ENCODE data around the gene MLXIP. TPM values are rescaled to one million over a fixed set of nuclear protein-coding genes. Genes with fewer than 3 reads are reported as not detected.

MLXIP gene
- total and polyA plus RNA-seq, 2 donors from 2014 or later, result 10.9 to 67.6 TPM

DNA sequence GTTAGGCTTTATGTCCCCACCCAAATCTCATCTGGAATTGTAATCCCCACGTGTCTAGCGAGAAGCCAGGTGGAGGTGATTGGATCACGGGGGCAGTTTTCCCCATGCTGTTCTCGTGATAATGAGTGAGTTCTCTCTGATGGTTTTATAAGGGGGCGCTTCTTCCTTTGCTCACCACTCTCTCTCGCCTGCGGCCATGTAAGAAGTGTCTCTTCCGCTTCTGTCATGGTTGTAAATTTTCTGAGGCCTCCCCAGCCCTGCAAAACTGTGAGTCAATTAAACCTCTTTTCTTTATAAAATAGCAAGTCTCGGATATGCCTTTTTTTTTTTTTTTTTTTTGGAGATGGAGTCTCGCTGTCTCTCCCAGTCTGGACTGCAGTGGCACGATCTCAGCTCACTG lies 82.2 kb downstream of the MLXIP start:
- Histone ChIP-seq H3K27ac (ENCODE audit: low read depth in 2 of 2, low read length in 2 of 2) (no peak overlapping the region), H3K36me3 (ENCODE audit: control insufficient read depth in 2 of 3, insufficient read depth in 3 of 3, low read length in 3 of 3) (no peaks in the 10 kb centered on the region), H3K9ac (ENCODE audit: low read length in 3 of 3) (no peak overlapping the region), H3K4me1 (ENCODE audit: control insufficient read depth in 2 of 3, insufficient read depth in 2 of 3, low read depth in 1 of 3, low read length in 3 of 3) (no peaks in the 10 kb centered on the region), H3K4me3 (ENCODE audit: low read length in 3 of 3) (no peak overlapping the region), H3K27me3 (ENCODE audit: control insufficient read depth, insufficient read depth, low read length) (no peaks in the 10 kb centered on the region), H3K9me3 (ENCODE audit: control insufficient read depth in 2 of 3, insufficient read depth in 1 of 3, low read length in 3 of 3) (no peaks in the 10 kb centered on the region)
- FAIRE-seq (no peak), DNase-seq (no peak)
- intact Hi-C loops (cut with DNase I), result no loop called here
- TF ChIP-seq, protein P1, sequence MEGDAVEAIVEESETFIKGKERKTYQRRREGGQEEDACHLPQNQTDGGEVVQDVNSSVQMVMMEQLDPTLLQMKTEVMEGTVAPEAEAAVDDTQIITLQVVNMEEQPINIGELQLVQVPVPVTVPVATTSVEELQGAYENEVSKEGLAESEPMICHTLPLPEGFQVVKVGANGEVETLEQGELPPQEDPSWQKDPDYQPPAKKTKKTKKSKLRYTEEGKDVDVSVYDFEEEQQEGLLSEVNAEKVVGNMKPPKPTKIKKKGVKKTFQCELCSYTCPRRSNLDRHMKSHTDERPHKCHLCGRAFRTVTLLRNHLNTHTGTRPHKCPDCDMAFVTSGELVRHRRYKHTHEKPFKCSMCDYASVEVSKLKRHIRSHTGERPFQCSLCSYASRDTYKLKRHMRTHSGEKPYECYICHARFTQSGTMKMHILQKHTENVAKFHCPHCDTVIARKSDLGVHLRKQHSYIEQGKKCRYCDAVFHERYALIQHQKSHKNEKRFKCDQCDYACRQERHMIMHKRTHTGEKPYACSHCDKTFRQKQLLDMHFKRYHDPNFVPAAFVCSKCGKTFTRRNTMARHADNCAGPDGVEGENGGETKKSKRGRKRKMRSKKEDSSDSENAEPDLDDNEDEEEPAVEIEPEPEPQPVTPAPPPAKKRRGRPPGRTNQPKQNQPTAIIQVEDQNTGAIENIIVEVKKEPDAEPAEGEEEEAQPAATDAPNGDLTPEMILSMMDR (IDR thresholded peaks at IDR 0.05; ENCODE audit: borderline replicate concordance, extremely low read depth, insufficient read depth), result no peak

DNA sequence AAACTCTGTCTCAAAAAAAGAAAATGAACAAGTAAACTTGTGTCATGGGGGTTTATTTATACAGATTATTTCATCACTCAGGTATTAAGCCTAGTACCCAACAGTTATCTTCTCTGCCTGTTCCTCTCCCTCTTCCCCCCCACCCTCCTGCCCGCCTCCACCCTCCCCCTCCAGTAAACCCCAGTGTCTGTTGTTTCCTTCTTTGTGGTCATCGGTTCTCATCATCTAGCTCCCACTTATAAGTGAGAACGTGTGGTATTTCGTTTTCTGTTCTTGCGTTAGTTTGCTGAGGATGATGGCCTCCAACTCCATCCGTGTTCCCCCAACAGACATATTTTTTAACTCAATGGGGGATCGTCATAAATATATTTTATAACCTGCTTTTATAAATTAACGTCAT lies 83.1 kb downstream of the MLXIP start:
- Histone ChIP-seq H3K9me3 (ENCODE audit: control insufficient read depth in 2 of 3, insufficient read depth in 1 of 3, low read length in 3 of 3) (no peaks in the 10 kb centered on the region), H3K27ac (ENCODE audit: low read depth in 2 of 2, low read length in 2 of 2) (no peak overlapping the region), H3K4me3 (ENCODE audit: low read length in 3 of 3) (no peak overlapping the region), H3K4me1 (ENCODE audit: control insufficient read depth in 2 of 3, insufficient read depth in 2 of 3, low read depth in 1 of 3, low read length in 3 of 3) (no peaks in the 10 kb centered on the region), H3K9ac (ENCODE audit: low read length in 3 of 3) (no peak overlapping the region), H3K36me3 (ENCODE audit: control insufficient read depth in 2 of 3, insufficient read depth in 3 of 3, low read length in 3 of 3) (no peaks in the 10 kb centered on the region), H3K27me3 (ENCODE audit: control insufficient read depth, insufficient read depth, low read length) (no peaks in the 10 kb centered on the region)
- TF ChIP-seq, protein P1 (IDR thresholded peaks at IDR 0.05; ENCODE audit: borderline replicate concordance, extremely low read depth, insufficient read depth), result no peak
- FAIRE-seq (no peak), DNase-seq (no peak)
- intact Hi-C loops (cut with DNase I), result no loop called here

DNA sequence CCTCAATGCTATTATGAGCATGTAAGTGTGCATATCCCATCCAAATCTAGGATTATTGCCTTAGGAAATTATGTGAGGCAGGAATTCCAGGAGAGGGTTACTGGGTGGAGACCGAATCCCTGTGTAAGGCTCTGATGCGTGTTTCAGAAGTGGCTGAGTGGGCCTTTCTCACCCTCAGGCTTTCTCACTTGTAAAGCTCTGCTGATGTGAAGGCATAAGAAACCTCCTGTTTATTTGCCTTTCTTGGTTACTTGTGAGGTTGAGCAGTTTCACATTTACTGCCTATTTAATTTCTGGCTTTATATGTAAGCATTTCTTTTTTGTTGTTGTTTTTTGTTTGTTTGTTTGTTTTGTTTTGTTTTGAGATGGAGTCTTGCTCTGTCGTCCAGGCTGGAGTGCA lies 84.4 kb downstream of the MLXIP start:
- H3K9me3 ChIP-seq (ENCODE audit: control insufficient read depth in 2 of 3, insufficient read depth in 1 of 3, low read length in 3 of 3), result no peaks in the 10 kb centered on the region
- H3K27ac ChIP-seq (ENCODE audit: low read depth in 2 of 2, low read length in 2 of 2), result no peak overlapping the region
- H3K4me1 ChIP-seq (ENCODE audit: control insufficient read depth in 2 of 3, insufficient read depth in 2 of 3, low read depth in 1 of 3, low read length in 3 of 3), result no peaks in the 10 kb centered on the region
- DNase-seq (no peak), FAIRE-seq (no peak)
- no peaks in the 10 kb centered on the region for H3K27me3 ChIP-seq (ENCODE audit: control insufficient read depth, insufficient read depth, low read length)
- TF ChIP-seq, protein P1 (IDR thresholded peaks at IDR 0.05; ENCODE audit: borderline replicate concordance, extremely low read depth, insufficient read depth), result no peak
- H3K9ac ChIP-seq (ENCODE audit: low read length in 3 of 3), result no peak overlapping the region
- H3K4me3 ChIP-seq (ENCODE audit: low read length in 3 of 3), result no peak overlapping the region
- no peaks in the 10 kb centered on the region for H3K36me3 ChIP-seq (ENCODE audit: control insufficient read depth in 2 of 3, insufficient read depth in 3 of 3, low read length in 3 of 3)
- intact Hi-C loops (cut with DNase I), result no loop called here
